Measurements from ENCODE around the gene IRF2BP2.
A peak's percentile ranks its signal among the peaks of the same experiment; 100 is the strongest.
"Not testable (repeated sequence)": the region's sequence is repeated elsewhere in the genome, so short reads cannot be mapped to it uniquely, and the experiment has no call there.

IRF2BP2 gene

DNA sequence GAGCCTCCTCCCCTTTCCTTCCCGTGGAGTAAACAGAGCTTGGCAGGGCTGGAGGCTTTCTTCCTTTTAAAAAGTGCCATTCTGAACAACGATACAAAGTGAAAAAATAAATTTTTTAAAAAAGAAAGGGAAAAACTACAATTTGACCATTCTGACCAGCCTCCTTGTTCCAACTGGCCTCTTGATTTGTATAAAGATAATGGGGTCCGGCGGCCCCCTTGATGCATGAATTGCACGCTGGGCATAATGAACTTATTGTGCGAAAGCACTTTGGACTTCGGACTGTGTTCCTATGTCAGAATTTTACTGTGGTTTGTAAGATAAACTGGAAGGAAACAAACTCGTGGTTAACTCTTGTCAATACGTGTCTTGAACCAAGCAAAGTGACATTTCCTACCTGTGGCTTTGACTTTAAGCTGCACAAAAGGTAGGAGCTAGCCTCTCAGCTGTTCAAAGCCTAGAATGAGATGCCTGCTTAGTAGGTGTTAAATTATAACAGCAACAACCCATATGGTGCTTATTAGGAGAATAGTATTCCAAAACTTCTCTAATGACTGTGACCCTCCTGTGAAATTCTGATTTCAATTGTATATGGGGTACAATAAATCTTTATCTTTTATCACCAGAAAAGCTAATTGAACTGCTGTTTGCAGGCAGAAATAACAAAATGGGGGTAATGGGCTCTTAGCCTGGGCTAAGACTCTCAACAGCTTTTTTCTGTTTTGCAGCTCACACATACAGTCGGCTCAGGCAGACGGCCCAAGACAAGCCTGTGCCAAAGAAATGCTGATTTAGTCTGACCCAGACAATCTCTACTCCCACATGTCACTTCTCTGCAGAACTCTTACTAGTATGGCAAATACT is 9.3 kb downstream of the IRF2BP2 start:
- DNase-seq, result no peak

DNA sequence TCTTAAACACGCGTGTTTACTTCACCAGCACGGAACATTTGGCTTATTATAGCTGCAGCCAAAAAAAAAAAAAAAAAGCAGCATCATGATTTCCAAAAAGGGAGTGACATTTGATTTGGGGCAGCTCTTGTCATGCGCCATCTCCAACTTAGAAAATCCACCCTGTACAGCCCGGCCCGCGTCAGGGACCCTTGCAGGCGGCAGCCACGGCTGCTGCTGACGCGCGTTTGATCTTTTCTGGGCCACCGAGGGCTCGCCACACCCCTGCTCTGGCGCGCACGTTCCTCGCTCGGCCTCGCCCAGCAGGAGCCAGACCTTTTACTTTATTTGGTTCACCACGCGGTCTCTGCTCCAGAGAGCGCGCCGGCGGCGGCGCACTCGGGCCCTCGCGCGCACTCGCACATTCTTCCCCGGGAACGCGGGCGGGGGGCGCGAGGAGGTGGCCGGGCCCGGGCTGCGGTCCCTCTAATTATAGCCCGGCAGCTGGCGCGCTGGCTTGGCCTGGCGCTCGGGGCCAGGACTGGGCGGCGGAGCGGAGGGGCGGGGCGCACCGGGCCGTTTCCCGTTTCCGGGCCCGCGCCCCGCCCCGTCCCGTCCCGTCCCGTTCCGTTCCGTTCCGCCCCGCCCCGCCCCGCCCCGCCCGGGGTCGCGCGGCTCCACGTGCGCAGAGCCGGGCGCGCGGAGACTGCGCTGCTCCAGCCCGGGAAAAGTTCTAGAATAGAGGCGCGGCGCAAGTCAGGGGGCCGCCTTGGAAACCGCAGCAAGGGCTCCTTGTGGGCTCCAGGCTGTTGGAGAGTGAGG is 10.2 kb downstream of the IRF2BP2 start:
- DNase-seq, result peak; percentile 71 to 81

DNA sequence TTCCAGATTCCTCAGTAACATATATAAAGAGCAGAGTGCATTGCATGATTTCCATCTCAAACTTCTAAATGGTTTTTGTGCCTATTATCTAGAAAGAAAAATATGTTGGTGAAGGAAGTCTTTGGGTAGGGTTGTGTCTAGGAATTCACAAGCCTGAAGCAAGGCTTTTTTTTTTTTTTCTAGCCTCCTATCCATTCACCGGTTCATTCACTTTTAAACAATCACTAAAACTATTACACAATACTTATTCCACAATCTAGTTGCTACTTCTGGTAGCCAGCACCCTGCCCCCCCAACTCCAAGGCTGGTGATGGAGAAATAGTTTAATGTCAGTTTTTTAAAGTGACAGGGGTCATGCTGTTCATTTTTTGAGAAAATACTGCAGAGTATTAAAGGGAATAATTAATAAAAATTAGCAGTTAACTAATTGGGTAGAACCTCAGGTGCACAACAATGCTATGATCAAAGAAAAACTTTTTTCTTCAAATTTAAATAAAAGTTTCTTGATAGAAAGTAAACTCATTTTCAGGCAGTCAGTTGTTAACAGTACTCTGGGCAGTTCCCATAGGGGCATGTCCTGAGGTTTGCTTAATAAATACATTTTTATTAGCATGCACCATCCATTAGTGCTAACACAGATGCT is 10.9 kb downstream of the IRF2BP2 start:
- no peak for DNase-seq

DNA sequence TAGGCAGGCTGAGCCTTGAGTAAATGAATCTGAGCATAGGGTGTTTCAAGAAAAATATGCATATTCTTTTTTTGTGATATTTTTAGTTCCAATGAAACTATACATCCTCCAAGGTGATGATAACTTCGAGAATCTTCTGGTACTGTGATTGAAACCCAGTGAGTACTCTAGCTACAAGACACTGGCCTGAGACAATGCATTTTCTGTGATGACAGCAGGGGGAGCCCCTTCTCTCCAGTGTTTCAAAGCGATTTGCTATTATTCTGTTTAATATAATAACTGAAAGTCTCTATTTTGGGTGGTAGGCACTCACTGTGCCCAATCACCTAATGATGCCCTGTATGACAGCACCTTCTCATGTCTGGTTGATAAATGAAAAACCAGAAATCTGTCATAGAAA is 12.1 kb downstream of the IRF2BP2 start:
- DNase-seq, result peak; percentile 41 to 64

DNA sequence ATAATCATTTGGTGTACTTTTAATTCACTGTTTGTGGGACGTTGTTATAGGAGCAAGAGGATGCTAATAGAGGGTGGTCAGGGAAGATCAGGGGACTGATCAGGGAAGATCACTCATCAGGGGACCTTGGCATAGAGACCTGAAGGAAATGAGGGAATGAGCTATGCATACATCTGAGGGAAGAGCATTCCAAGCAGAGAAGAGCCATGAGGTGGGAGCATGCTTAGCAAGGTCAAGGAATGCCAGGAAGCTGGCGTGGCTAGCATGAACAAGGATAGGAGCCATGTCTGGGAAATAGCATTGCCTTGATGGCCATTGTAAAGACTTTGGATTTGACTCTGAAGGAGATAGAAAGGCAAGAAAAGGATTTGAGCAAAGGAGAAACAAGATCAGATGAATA is 14.1 kb downstream of the IRF2BP2 start:
- no peak for DNase-seq

DNA sequence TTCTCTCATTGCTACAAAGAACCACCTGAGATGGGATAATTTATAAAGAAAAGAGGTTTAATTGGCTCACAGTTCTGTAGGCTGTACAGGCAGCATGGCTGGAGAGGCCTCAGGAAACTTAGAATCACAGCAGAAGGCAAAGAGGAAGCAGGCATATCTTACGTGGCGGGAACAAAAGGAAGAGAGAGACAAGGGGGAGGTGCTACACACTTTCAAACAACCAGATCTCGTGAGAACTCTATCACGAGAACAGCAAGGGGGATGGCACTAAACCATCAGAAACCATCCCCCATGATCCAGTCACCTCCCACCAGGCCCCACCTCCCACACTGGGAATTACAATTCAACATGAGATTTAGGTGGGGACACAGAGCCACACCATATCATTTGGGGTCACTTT is 15.4 kb downstream of the IRF2BP2 start:
- not testable (repeated sequence) for DNase-seq

DNA sequence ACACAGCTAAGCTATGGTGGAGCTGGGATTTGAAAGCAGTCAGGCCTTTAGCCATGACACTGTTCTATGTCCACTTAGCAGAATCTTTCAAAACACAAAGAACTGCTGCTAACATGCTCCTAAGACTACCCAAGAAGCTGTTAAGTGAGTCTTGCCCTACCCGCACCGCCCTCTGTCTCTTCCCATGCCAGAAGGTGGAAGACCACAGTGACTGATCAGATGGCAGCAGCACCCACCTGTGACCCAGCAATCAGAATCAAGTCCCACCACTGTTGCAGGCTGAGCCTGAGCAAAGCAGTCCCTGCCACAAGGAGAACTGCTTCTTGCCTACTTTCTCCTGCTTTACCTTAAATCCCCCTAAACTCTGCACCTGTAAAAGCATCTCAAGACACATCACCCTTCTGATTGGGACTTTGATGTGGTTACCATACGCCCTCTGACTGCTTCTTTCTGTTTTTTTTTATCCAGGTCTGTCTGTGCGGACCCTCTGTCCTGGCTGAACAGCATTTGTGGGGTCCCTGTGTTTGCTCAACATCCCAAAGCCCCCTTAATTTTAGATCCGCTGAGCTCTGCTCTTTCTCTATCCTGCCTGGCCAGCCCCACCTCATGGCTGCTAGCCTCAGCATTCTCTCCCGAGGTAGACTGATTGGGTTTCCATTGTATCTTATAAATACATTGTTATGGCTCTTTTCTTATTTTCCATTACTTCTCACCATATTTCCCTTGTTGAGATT is 16.0 kb downstream of the IRF2BP2 start:
- DNase-seq, result no peak

DNA sequence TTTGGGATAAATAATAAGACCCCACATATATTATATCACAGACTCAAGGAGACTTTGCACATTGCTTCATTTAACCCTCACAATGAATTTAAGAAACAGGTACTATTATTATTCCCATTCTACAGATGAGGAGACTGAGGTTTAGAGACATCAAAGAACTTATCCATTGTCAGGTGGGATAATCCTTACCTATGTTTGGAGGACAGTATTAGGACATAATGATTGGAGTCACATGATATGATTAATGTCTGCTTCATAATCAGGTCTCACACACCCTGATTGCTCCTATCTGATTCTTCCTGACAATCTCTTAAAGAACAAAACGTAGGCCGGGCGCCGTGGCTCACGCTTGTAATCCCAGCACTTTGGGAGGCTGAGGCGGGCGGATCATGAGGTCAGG is 16.9 kb downstream of the IRF2BP2 start:
- no peak for DNase-seq

DNA sequence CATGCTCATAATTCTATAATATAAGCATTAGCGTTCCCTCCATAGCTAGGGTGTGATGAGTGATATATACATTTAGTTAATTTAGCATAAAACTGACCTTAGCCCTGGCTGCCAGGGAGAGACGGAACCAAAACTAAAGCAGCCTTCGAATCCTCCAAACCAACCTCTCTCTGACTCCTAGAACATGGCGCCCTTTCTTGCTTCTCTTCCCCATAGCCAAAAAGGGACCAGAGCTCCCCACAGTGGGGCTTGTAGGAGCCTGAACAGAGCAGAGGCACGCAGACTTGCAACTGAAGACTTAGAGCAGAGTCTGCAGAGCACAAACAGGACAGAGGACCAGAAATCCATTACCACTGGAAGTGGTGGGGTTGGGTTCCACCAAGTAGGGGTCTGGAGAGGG is 17.7 kb downstream of the IRF2BP2 start:
- DNase-seq, result no peak

DNA sequence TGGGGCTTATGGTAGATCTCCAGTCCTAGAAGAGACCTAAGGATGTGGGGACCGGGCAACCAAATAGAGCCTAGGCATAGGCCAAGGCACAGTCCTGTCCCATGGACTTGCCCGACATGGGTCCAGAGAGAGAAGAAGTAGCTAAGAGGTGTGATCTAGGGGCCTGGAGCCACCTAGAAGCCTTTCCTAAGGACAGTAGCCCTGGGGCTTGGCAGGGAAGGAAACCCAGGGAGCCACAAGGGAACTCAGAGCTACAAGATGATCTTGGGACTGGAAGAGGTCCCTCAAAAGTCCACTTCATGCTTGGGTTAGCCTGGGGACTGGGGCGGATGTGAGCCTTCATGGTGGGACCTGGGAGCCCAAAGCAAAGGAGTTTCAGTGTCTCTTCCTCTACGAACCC is 18.8 kb downstream of the IRF2BP2 start:
- DNase-seq, result no peak

DNA sequence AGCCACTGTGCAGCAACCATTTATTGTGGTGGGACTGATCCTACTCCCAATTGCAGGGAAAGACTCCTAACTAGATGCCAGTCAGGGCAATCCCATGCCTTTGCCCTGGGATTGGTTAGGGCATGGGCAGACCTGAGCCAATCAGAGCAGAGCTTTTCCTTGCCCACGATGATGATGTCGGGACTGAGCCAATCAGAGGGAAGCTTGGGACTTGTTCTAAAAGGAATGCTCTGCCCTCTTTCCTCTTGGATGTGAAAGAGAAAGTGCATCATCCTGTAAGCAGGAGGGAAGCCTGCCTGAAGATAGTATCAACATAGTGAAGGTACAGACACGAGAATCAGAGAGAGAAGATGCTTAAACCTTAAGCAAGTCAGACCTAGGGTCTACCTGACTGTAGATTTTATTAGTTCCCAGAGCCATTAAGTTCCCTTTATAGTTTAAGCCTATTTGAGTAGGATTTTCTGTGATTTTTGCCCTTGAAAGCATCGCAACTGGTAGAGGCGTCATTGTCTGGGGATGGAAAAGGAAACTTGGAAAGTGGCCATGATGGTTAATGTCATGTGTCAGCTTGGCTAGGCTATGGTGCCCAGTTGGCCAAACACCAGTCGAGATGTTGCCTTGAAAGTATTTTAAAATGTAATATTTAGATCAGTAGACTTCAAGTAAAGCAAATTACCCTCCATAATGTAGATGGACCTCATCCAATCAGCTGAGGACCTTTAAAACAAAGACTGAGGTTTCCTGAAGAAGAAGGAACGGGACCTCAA is 19.9 kb downstream of the IRF2BP2 start:
- no peak for DNase-seq

DNA sequence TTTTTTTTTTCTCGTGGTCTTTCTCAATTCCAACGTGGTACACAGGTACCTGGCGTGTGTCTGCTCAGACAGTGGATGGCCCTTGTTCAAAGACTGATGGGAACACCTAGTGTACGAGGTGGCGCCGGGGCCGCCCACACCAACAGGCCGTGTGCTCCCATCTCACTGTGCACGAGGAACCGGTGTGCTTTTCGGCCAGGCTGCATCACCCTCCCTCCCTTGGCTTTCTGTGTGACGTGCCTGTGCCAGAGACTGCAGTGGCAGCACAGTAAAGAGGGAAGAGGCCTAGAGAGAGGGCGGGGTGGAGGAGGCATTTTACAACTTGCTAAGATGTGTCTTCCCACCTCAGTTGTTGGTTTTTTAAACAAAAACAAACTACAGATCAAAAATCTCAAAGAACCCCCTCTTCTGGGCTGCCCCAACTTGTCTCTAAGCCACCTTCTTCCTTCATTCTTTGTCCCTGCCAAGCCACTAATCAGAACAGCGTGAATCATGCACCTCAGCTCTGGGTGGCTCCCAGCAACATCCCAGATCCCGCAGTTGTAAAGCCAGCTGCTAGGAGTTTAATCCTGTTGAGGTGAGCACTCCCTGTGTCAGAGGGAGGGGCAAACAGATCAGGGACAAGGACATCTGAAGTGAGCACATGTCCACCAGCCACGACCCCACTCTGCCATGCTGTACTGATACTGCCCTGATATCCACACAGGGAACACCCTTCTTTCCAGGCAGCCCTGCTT is 20.7 kb downstream of the IRF2BP2 start:
- DNase-seq, result no peak

DNA sequence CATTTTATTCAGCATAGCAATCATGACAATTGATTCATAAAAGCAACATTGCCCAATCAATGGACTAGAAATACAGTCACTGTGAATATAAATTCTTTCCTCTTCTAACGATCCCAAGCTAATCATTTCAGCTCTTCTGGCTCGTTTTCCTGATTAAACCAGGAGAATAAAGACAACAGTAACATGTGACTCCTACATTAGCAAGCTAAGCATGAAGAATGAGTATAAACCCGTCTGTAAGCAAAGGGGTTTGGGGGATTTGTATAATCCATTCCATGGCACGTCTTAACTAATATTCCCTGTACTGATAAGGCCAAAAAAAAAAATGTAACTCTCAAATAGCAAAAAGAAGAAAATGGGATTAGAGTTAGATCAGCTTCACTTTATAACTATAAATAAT is 21.6 kb downstream of the IRF2BP2 start:
- no peak for DNase-seq

DNA sequence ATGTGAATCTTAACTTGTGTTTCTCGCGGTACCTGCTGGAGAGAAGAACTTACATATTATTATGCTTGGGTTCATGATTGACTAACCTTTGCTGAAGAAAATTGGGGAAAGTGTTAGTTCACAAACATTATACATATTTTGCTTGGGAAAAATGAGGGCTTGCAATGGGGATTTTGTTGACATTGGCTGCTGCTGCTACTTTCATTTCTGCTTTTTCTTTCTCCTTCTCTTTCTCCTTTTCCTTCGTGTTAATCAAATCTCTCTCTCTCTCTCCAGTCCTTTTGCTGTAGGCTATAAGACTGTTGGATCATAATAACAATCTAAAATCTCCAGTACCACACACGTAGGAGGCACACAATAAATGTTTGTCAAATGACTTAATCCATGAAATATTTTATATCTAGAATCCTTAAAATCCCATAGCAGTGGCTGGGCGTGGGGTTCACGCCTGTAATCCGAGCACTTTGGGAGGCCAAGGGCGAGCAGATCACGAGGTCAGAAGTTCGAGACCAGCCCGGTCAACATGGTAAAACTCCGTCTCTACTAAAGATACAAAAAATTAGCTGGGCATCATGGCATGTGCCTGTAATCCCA is 23.0 kb downstream of the IRF2BP2 start:
- no peak for DNase-seq

DNA sequence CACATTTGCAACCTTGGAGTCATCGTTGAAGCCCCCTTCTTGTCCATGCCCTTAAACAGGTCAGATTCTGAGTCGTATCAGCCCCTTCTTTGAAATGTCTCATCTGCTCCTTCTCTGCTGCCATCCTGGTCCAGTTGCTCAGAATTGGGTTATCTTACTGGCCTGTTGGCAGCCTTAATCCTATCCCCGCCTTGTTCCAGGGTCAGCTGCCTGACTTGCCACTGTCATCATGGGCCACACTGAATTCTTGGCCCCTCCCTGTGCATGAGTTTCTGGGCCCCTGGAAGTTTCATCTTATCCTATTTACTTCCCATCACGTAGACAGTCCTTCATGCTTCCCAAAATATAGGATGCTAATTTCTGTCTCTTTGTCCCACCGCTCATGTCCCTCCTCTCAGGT is 23.7 kb downstream of the IRF2BP2 start:
- no peak for DNase-seq

DNA sequence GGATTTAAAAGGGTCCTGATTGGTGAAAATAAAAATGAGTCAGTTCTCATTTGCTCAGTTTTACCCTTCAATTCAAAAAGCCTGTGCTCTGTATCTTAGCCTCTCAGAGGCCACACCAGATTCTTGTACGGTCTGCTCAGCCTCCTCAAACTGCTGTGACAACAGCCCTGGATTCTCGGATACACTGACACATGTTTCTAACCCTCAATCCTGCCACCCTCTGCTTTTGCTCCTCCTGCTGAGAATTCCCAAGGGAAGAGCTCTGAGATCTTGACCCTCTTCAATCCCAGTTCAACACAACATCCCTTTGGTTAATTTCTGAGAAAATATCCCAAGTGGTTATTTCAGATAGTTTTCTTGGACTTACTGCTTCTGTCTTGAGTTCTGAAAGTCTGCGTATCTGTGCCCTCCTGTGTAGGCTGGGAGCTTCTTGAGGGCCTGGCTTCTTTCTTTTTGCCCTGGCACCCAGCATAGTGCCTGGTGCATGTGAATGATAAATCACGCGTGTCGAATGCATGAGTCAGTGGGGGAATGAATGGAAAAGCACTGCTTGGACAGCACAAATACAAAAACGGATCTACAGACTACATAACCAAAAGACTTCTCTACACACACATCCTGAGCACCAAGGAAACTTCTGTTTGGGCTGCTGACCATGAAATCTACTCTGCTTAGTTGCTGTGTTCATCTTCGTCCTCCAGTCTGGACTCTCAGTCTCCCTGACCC is 24.5 kb downstream of the IRF2BP2 start:
- no peak for DNase-seq

DNA sequence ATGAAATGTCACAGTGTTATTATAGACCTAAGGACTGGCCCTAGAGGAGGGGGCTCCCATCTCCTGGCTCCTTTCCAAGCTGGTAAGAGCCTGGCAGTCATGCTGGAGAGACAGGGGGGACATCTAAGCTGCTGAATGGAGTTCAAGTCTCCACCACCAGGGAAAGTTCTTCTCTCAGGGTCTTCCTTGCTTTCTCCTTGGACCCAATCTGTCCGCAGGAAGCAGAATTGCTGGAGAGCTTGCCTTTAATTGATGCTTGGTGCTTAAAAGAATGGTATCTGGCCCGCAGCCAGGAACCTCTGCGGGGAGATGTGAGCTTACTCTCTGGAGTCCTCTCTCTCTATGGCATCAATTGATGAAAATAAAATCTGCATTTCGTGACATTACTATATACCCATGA is 25.1 kb downstream of the IRF2BP2 start:
- DNase-seq, result no peak

DNA sequence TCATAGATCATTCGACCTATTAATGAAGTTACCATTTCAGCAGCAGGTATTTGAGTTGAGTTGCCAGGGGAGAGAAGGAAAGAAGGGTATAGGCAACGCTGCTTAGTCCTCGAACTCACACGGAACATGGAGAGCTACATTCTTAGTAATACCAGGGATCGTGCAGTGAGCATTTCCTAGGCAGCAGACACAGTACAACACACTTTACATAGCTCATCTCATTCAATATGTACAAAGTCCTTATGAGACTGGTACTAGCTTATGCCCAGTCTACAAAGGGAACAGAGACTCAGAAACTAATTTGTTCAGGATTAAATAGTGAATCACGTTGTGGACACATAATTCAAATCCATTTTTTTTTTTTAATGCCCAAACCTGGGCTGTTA is 25.6 kb downstream of the IRF2BP2 start:
- no peak for DNase-seq

DNA sequence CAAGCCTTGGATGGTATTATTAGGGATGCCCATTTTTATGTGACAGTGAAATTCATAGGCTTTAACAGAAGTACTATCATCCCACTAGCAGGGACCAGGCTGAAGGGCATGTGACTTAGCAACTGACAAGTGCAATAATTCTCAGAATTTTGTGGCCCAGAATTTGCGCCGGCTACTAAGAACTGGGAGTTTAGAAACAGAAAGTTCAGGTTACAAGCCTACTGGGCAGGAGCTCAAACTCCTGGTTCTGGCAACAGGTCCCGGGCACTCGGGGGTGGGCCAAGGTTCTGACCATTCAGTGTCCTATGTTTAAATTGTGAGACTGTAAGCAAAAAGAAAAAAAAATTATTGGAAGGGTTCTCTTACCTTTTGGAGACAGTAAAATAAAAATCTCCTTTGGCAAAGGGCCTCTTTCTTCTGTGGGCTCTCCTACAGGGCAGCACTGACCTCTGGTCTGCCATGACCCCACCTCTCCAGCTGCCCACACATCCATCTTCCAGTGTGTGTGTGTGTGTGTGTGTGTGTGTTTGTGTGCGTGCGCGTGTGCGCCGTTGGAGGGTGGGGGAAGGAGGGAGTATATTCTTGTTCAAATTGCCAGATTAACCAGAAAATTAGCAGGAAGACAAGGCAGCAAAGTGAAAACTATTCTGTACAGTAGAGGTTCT is 26.1 kb downstream of the IRF2BP2 start:
- no peak for DNase-seq
